ENCODE measurements around the gene CAMK2D. TPM values are rescaled to one million over a fixed set of nuclear protein-coding genes. Genes with fewer than 3 reads are reported as not detected.

Gene CAMK2D
- total RNA-seq, 1 donor from 2014 or later = 46.1 TPM

DNA sequence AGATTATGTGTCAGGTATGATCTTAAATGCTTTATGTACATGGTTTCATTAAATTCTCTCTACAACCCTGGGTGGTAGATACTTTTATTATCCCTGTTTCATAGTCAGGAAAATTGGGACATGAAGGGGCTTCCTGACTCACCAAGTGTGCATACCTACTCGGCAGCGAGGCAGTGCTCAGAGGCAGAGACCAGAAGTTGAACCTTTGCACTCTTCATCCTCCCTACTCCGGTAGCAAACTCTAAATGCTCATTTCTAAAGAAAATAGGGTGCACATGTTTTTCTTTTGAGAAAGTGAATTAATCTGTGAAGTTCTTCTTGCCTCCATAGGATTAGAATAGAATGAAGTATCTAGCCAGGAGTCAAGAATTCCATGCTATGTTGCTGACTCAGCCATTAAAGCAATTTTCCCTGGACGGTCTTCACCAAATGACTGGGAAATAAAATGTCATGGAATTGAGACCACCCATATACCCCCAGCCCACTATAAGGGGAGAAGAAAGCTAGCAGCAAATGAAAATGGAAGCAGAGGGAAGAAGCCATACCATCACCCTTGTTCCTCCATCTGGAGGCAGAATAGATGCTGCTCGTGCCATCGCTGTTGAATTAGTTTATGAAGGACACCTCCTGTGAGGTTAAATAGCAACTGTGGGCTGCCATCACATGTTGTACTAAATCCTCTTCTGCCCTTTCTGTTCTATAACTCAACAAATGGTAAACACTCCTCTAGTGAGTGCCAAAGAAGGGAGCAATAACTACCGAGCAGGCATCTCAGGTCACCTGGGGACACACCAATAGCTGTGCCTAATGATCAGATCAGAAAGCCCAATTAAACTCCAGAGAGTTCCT lies 355.4 kb downstream of the CAMK2D start:
- ATAC-seq = no peak
- no peak overlapping the region for H3K4me3 ChIP-seq
- TF ChIP-seq, protein P1, sequence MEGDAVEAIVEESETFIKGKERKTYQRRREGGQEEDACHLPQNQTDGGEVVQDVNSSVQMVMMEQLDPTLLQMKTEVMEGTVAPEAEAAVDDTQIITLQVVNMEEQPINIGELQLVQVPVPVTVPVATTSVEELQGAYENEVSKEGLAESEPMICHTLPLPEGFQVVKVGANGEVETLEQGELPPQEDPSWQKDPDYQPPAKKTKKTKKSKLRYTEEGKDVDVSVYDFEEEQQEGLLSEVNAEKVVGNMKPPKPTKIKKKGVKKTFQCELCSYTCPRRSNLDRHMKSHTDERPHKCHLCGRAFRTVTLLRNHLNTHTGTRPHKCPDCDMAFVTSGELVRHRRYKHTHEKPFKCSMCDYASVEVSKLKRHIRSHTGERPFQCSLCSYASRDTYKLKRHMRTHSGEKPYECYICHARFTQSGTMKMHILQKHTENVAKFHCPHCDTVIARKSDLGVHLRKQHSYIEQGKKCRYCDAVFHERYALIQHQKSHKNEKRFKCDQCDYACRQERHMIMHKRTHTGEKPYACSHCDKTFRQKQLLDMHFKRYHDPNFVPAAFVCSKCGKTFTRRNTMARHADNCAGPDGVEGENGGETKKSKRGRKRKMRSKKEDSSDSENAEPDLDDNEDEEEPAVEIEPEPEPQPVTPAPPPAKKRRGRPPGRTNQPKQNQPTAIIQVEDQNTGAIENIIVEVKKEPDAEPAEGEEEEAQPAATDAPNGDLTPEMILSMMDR (IDR thresholded peaks at IDR 0.05) = no peak
- H3K9me3 ChIP-seq = no peaks in the 10 kb centered on the region
- H3K27me3 ChIP-seq = no peaks in the 10 kb centered on the region
- intact Hi-C loops (cut with DNase I) = no loop called here
- DNase-seq = no peak
- H3K4me1 ChIP-seq = peaks cover 2% of the 10 kb centered on the region
- no peak overlapping the region for H3K27ac ChIP-seq
- H3K36me3 ChIP-seq = no peaks in the 10 kb centered on the region

DNA sequence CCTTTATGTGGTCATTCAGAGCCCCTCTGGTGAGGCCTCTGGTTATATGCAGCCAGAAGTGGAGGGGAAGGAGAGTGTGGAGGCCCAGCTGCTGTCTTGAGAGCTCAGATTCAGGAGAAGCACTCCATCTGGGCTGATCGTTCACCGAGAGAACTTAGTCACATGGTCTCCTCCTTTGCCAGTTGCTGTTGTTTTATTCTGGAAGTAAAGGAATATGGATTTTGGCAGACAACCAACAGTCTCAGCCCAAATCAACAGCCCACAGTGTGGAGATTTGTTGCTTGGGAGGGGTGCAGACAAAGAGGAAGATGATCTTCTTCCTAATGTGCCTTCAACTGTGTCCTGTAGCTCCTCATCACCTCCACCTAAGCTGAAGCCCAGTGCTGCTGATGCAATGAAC lies 356.7 kb downstream of the CAMK2D start:
- Histone ChIP-seq H3K4me1 (no peaks in the 10 kb centered on the region), H3K9me3 (no peaks in the 10 kb centered on the region), H3K36me3 (no peaks in the 10 kb centered on the region), H3K4me3 (no peak overlapping the region), H3K27me3 (no peaks in the 10 kb centered on the region), H3K27ac (no peak overlapping the region)
- intact Hi-C loops (cut with DNase I) = no loop called here
- TF ChIP-seq, protein P1 (IDR thresholded peaks at IDR 0.05) = no peak
- no peak for DNase-seq
- no peak for ATAC-seq

DNA sequence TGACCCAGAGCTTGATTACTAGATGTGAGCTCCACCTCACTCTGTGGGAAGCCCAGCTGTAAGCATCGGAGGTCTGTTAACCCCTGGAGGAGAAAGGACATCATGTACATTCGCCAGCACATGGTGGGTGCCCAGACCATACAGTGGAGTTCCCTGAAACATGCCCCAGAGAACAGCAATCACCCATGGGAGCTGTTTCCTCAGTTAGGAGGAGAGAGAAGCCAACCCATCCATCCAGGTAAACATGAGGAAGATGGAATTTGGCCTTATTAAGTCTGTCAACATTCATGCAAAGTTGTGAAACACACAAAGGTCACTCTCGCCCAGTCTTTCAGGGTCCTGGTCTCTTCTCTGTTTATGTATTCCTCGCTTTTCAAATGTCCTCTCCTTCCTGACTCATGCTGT lies 357.4 kb downstream of the CAMK2D start:
- no peak for ATAC-seq
- intact Hi-C loops (cut with DNase I) = no loop called here

More for the DNA sequence above, 357.4 kb downstream of the CAMK2D start:
- Histone ChIP-seq H3K4me1 (no peaks in the 10 kb centered on the region), H3K36me3 (no peaks in the 10 kb centered on the region), H3K27me3 (no peaks in the 10 kb centered on the region), H3K4me3 (no peak overlapping the region), H3K27ac (no peak overlapping the region), H3K9me3 (no peaks in the 10 kb centered on the region)
- TF ChIP-seq, protein P1 (IDR thresholded peaks at IDR 0.05) = no peak
- no peak for DNase-seq

Other genes starting within 250 kb of the CAMK2D start
- 13.6 TPM for gene ARSJ, start 217.9 kb upstream of the CAMK2D start, total RNA-seq